ENCODE measurements around the gene CCDC12.

DNA sequence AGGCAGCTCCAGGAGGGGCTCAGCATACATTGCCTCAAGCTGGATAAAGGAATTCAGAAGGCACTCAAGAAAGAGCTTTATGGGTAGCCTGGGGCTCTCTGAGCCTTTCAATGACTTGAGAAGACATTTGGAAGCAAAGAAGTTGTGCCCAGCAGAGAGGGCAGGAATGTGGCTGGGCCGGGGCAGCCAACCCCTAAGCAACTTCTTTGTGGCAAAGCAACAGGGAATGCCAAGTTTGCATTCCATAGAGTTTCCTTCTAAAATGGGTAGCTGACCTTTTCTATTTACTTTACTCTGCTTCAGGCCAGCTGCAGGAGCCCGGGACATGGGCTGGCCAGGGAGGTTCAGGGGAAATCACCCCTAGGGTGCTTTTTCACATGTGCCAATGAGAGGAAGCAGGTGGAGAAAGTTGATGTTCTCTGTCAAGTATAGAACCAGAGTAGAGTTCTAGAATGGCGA, 45.6 kb downstream of the CCDC12 start:
- TF ChIP-seq POLR2A (IDR thresholded peaks at IDR 0.05) (no peak), CTCF (IDR thresholded peaks at IDR 0.05) (no peak)
